ENCODE measurements around the gene DLX5. TPM values are rescaled to one million over a fixed set of nuclear protein-coding genes. Genes with fewer than 3 reads are reported as not detected.

DLX5 gene
- total RNA-seq, 1 donor from 2014 or later = 0.27 TPM

- Mint-ChIP-seq H3K27ac (ENCODE audit: unreplicated experiment) (no peak overlapping the region), H3K4me1 (ENCODE audit: low read depth) (peaks cover 4% of the 10 kb centered on the region), H3K9me3 (ENCODE audit: low read depth) (peaks cover 2% of the 10 kb centered on the region), H3K36me3 (ENCODE audit: low read depth) (peaks cover 5% of the 10 kb centered on the region), H3K4me3 (ENCODE audit: unreplicated experiment) (no peak overlapping the region), H3K27me3 (ENCODE audit: low read depth) (peaks cover 84% of the 10 kb centered on the region)
- DNase-seq (ENCODE audit: low spot score) = no peak
- no peak for TF ChIP-seq CTCF (IDR thresholded peaks at IDR 0.05)
Observed at GRCh38 chr7:96989241-96989858, 35.3 kb downstream of the DLX5 start.

- no peak for TF ChIP-seq CTCF (IDR thresholded peaks at IDR 0.05)
- no peak overlapping the region for H3K4me3 Mint-ChIP-seq (ENCODE audit: unreplicated experiment)
- H3K9me3 Mint-ChIP-seq (ENCODE audit: low read depth) = peaks cover 2% of the 10 kb centered on the region
- DNase-seq (ENCODE audit: low spot score) = no peak
- H3K36me3 Mint-ChIP-seq (ENCODE audit: low read depth) = peaks cover under 1% of the 10 kb centered on the region
- peaks cover 76% of the 10 kb centered on the region for H3K27me3 Mint-ChIP-seq (ENCODE audit: low read depth)
- H3K27ac Mint-ChIP-seq (ENCODE audit: unreplicated experiment) = no peak overlapping the region
- H3K4me1 Mint-ChIP-seq (ENCODE audit: low read depth) = peaks cover 1% of the 10 kb centered on the region
Observed at GRCh38 chr7:96987719-96988118, 36.9 kb downstream of the DLX5 start.

GRCh38 chr7:96986901-96987300 is 37.7 kb downstream of the DLX5 start:
- Mint-ChIP-seq H3K4me3 (ENCODE audit: unreplicated experiment) (no peak overlapping the region), H3K9me3 (ENCODE audit: low read depth) (peaks cover 2% of the 10 kb centered on the region), H3K27me3 (ENCODE audit: low read depth) (peaks cover 72% of the 10 kb centered on the region), H3K36me3 (ENCODE audit: low read depth) (no peaks in the 10 kb centered on the region), H3K4me1 (ENCODE audit: low read depth) (no peaks in the 10 kb centered on the region), H3K27ac (ENCODE audit: unreplicated experiment) (no peak overlapping the region)
- no peak for DNase-seq (ENCODE audit: low spot score)
- no peak for TF ChIP-seq CTCF (IDR thresholded peaks at IDR 0.05)

GRCh38 chr7:96985992-96986391 is 38.6 kb downstream of the DLX5 start:
- TF ChIP-seq CTCF (IDR thresholded peaks at IDR 0.05) = no peak
- H3K4me3 Mint-ChIP-seq (ENCODE audit: unreplicated experiment) = no peak overlapping the region
- no peaks in the 10 kb centered on the region for H3K36me3 Mint-ChIP-seq (ENCODE audit: low read depth)
- H3K27me3 Mint-ChIP-seq (ENCODE audit: low read depth) = peaks cover 69% of the 10 kb centered on the region
- no peak for DNase-seq (ENCODE audit: low spot score)
- no peak overlapping the region for H3K27ac Mint-ChIP-seq (ENCODE audit: unreplicated experiment)
- H3K4me1 Mint-ChIP-seq (ENCODE audit: low read depth) = no peaks in the 10 kb centered on the region
- H3K9me3 Mint-ChIP-seq (ENCODE audit: low read depth) = peaks cover 2% of the 10 kb centered on the region

- Mint-ChIP-seq H3K4me3 (ENCODE audit: unreplicated experiment) (no peak overlapping the region), H3K27me3 (ENCODE audit: low read depth) (peaks cover 47% of the 10 kb centered on the region), H3K4me1 (ENCODE audit: low read depth) (no peaks in the 10 kb centered on the region), H3K36me3 (ENCODE audit: low read depth) (no peaks in the 10 kb centered on the region), H3K27ac (ENCODE audit: unreplicated experiment) (no peak overlapping the region), H3K9me3 (ENCODE audit: low read depth) (peaks cover 2% of the 10 kb centered on the region)
- no peak for TF ChIP-seq CTCF (IDR thresholded peaks at IDR 0.05)
- no peak for DNase-seq (ENCODE audit: low spot score)
Observed at GRCh38 chr7:96982586-96982985, 42.0 kb downstream of the DLX5 start.
